Keratinocyte (primary cell): Measurements from ENCODE around the gene LRRC4C. TPM values are rescaled to one million over a fixed set of nuclear protein-coding genes. Genes with fewer than 3 reads are reported as not detected.

Source experiments
- DNase-seq: peaks from one replicate; pipeline ENCODE4 v3.0.0-alpha.2; 2011; ENCODE audit warnings: low read depth, missing footprints, low spot score
- FAIRE-seq: peaks from 2 replicates; lab custom pipeline; 2011; peaks lifted over from hg19 to GRCh38; lab: Jason Lieb, UNC
- H2AFZ ChIP-seq: 2 replicates; pipeline ENCODE4 v1.6.0; 2012; ENCODE audit warnings: low read length, control low read depth, inconsistent platforms; ENCODE audit not compliant: control insufficient read depth
- H3K27ac ChIP-seq: 2 replicates; pipeline ENCODE4 v1.5.1; 2011; ENCODE audit warnings: low read length; ENCODE audit not compliant: control insufficient read depth, insufficient read depth
- H3K27me3 ChIP-seq: 3 replicates; pipeline ENCODE4 v1.6.0; 2011; ENCODE audit warnings: low read length; ENCODE audit not compliant: control insufficient read depth, insufficient read depth; ENCODE audit errors: extremely low read depth
- H3K36me3 ChIP-seq, 2 experiments: 2 replicates in 1 of 2; 3 replicates in 1 of 2; pipeline ENCODE4 v1.5.1; 2011; ENCODE audit warnings: low read length in 2 of 2, mild to moderate bottlenecking in 1 of 2; ENCODE audit not compliant: control insufficient read depth in 2 of 2, insufficient read depth in 2 of 2; ENCODE audit errors: extremely low read depth in 1 of 2
- H3K4me1 ChIP-seq: 3 replicates; pipeline ENCODE4 v1.5.1; 2011; ENCODE audit warnings: low read length; ENCODE audit not compliant: control insufficient read depth, insufficient read depth; ENCODE audit errors: extremely low read depth
- H3K4me2 ChIP-seq: 3 replicates; pipeline ENCODE4 v1.6.0; 2011; ENCODE audit warnings: low read depth, low read length; ENCODE audit not compliant: control insufficient read depth, insufficient read depth; ENCODE audit errors: extremely low read depth
- H3K4me3 ChIP-seq, 3 experiments: fragments of 200-600 bp in 1 of 3; sonication (generic) in 1 of 3; 2 replicates in 2 of 3; 3 replicates in 1 of 3; pipeline ENCODE4 v1.5.1; 2011 to 2016; ENCODE audit warnings: low read length in 3 of 3, mild to moderate bottlenecking in 3 of 3, control low read depth in 2 of 3, inconsistent platforms in 1 of 3, low read depth in 1 of 3, mixed read lengths in 1 of 3, mixed run types in 1 of 3, moderate library complexity in 1 of 3; ENCODE audit not compliant: control insufficient read depth in 2 of 3, insufficient read depth in 2 of 3; ENCODE audit errors: extremely low read depth in 1 of 3
- H3K79me2 ChIP-seq: 2 replicates; pipeline ENCODE4 v1.6.0; 2012; ENCODE audit warnings: low read length; ENCODE audit not compliant: control insufficient read depth, insufficient read depth
- H3K9ac ChIP-seq: 3 replicates; pipeline ENCODE4 v1.6.0; 2011; ENCODE audit warnings: low read length; ENCODE audit not compliant: control insufficient read depth, insufficient read depth; ENCODE audit errors: extremely low read depth
- H3K9me1 ChIP-seq: 3 replicates; pipeline ENCODE4 v1.6.0; 2011; ENCODE audit warnings: low read length; ENCODE audit not compliant: control insufficient read depth, insufficient read depth; ENCODE audit errors: extremely low read depth
- H3K9me3 ChIP-seq: 2 replicates; pipeline ENCODE4 v1.5.1; 2012; ENCODE audit warnings: low read depth, low read length; ENCODE audit not compliant: control insufficient read depth
- H4K20me1 ChIP-seq: 3 replicates; pipeline ENCODE4 v1.6.0; 2011; ENCODE audit warnings: low read length; ENCODE audit not compliant: control insufficient read depth, insufficient read depth; ENCODE audit errors: extremely low read depth
- EZH2 ChIP-seq: IDR thresholded peaks from one replicate; pipeline ENCODE4 v1.6.1; 2012; ENCODE audit warnings: inconsistent platforms, mild to moderate bottlenecking, low read length, moderate library complexity
- dilution Hi-C: fragments of 300-500 bp; cut with MboI; formaldehyde crosslinking; loops from one replicate; pipeline ENCODE4 v1.7.0; 2020; ENCODE audit warnings: low sequenced_read_pairs; ENCODE audit not compliant: extremely low pct_ligation_motif_present
- polyA plus RNA-seq, 5 experiments: library from polyadenylated mRNA; depleted of rRNA in 3 of 5; stranded (reverse) in 3 of 5; stranded (forward) in 1 of 5; unstranded in 1 of 5; fragments of >200 nt; gene quantifications; 1 replicate in 1 of 5; 2 replicates in 3 of 5; 3 replicates in 1 of 5; pipeline versions ENCODE4 v1.2.1 to v1.2.3, GENCODE V29; 2011 to 2012; ENCODE audit warnings: missing spikeins in 2 of 5, low read depth in 1 of 5, low replicate concordance in 1 of 5
- TF ChIP-seq, protein P1 (sequence below), 3 experiments: IDR thresholded peaks in 1 of 3; conservative IDR thresholded peaks in 1 of 3; optimal IDR thresholded peaks in 1 of 3; 2 replicates in 2 of 3; 3 replicates in 1 of 3; pipeline versions ENCODE3 to v1.5.1; 2011; ENCODE audit warnings: low read length in 3 of 3, mild to moderate bottlenecking in 3 of 3, moderate library complexity in 2 of 3, control low read depth in 1 of 3, inconsistent platforms in 1 of 3; ENCODE audit not compliant: insufficient read depth in 2 of 3; ENCODE audit errors: extremely low read depth in 1 of 3

The LRRC4C gene
- polyA plus RNA-seq, 1 donor (not counting 4 experiments of a cell fraction or from before 2014, with no cell fraction given), result not detected

DNA sequence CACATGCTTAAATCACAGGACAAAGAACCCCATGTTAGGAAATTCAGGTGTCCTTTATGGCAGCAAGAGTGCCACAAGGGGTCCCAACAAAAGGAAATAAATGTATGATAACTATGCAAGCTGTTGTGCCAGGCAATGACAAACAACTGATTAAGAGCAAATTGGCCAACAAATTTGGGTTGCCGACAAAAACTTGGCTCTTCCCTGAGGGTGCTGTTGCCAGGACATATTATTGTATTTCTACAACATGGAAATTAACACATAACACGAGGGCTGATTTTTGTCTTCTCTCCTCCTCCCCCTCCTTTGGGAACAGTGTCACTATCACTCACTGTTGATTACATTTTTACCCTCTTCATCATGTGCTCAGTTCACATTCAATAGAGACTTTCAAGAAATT is 56.0 kb downstream of the LRRC4C start:
- no peak overlapping the region for H3K4me2 ChIP-seq
- TF ChIP-seq, protein P1, sequence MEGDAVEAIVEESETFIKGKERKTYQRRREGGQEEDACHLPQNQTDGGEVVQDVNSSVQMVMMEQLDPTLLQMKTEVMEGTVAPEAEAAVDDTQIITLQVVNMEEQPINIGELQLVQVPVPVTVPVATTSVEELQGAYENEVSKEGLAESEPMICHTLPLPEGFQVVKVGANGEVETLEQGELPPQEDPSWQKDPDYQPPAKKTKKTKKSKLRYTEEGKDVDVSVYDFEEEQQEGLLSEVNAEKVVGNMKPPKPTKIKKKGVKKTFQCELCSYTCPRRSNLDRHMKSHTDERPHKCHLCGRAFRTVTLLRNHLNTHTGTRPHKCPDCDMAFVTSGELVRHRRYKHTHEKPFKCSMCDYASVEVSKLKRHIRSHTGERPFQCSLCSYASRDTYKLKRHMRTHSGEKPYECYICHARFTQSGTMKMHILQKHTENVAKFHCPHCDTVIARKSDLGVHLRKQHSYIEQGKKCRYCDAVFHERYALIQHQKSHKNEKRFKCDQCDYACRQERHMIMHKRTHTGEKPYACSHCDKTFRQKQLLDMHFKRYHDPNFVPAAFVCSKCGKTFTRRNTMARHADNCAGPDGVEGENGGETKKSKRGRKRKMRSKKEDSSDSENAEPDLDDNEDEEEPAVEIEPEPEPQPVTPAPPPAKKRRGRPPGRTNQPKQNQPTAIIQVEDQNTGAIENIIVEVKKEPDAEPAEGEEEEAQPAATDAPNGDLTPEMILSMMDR (optimal IDR thresholded peaks at IDR 0.05 in 1 of 3, IDR thresholded peaks at IDR 0.05 in 1 of 3, conservative IDR thresholded peaks at IDR 0.05 in 1 of 3; ENCODE audit: extremely low read depth in 1 of 3, insufficient read depth in 2 of 3, low read length in 3 of 3), result no peak
- TF ChIP-seq EZH2, result no peak
- no peaks in the 10 kb centered on the region for H3K9me3 ChIP-seq
- no peak for FAIRE-seq
- no peak overlapping the region for H3K9ac ChIP-seq
- no peak overlapping the region for H3K27ac ChIP-seq
- no peak overlapping the region for H3K4me3 ChIP-seq
- dilution Hi-C loops, result no loop called here
- H2AFZ ChIP-seq, result no peak overlapping the region
- H3K9me1 ChIP-seq, result no peaks in the 10 kb centered on the region
- no peaks in the 10 kb centered on the region for H3K79me2 ChIP-seq
- no peaks in the 10 kb centered on the region for H3K4me1 ChIP-seq
- H3K27me3 ChIP-seq, result no peaks in the 10 kb centered on the region
- no peak for DNase-seq
- H3K36me3 ChIP-seq, result no peaks in the 10 kb centered on the region
- no peaks in the 10 kb centered on the region for H4K20me1 ChIP-seq

DNA sequence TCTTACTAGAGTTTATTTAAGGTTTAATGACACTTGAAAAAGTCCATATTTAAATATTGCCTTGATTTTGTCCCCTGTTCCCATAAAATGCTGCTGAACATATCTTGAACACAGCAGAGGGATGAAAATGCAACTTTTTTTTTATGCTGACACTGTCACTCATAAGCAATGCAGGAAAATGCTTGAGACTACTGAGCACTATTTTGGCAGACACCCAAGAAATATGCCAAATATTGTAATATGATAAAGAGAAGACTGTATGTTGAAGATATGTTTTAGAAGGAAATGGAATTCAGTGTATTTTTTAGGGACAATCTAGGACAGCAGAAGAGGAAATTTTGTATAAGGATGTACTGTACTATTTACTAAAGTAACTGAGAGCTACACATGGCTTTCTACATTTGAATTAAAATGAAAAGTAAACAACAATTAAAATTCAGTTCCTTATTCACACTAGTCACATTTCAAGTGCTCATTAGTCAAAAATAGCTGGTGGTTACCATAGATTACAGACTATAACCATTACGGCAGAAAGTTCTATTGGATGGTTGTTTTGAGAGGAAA is 58.6 kb downstream of the LRRC4C start:
- H3K9me1 ChIP-seq, result no peaks in the 10 kb centered on the region
- FAIRE-seq, result no peak
- no peak overlapping the region for H3K4me3 ChIP-seq

More for the DNA sequence above, 58.6 kb downstream of the LRRC4C start:
- Histone ChIP-seq H2AFZ (no peak overlapping the region), H3K9ac (no peak overlapping the region), H3K4me1 (no peaks in the 10 kb centered on the region), H4K20me1 (no peaks in the 10 kb centered on the region), H3K27ac (no peak overlapping the region), H3K79me2 (no peaks in the 10 kb centered on the region), H3K4me2 (no peak overlapping the region), H3K27me3 (no peaks in the 10 kb centered on the region), H3K9me3 (no peaks in the 10 kb centered on the region), H3K36me3 (no peaks in the 10 kb centered on the region)
- no peak for DNase-seq
- dilution Hi-C loops, result no loop called here
- TF ChIP-seq EZH2, result no peak
- TF ChIP-seq, protein P1 (optimal IDR thresholded peaks at IDR 0.05 in 1 of 3, IDR thresholded peaks at IDR 0.05 in 1 of 3, conservative IDR thresholded peaks at IDR 0.05 in 1 of 3; ENCODE audit: extremely low read depth in 1 of 3, insufficient read depth in 2 of 3, low read length in 3 of 3), result no peak
